IMR-90 (cell line): ENCODE measurements around the gene TYR. TPM values are rescaled to one million over a fixed set of nuclear protein-coding genes. Genes with fewer than 3 reads are reported as not detected.

Experiments
- ATAC-seq: fragments of 200-7000 bp; cut with Tn5 transposase; 2 replicates; pipeline ENCODE4 v1.9.1; 2020; ENCODE audit warnings: low read depth, mild to moderate bottlenecking, moderate library complexity
- BruUV-seq: library from RNA; stranded (reverse); fragments of 400-500 nt; replicated peaks from 2 replicates; lab custom pipeline; 2021; lab: Mats Ljungman, UMichigan
- CTCF ChIA-PET: fragments of 300-600 bp; formaldehyde crosslinking; extraction: SDS; loops from one replicate; lab custom pipeline; 2021; ENCODE audit warnings: antibody characterized with exemption; lab: Yijun Ruan, JAX
- POLR2A ChIA-PET: fragments of 300-600 bp; sonication (Branson Sonifier 250); formaldehyde crosslinking; loops from one replicate; lab custom pipeline; 2022; ENCODE audit warnings: antibody characterized with exemption; ENCODE audit not compliant: unreplicated experiment; lab: Charles Lee
- DNase-seq: peaks from one replicate; pipeline ENCODE4 v3.0.0; 2013
- H2AFZ ChIP-seq: replicated peaks from 2 replicates; pipeline ENCODE3; 2013; ENCODE audit warnings: low read length, mild to moderate bottlenecking; ENCODE audit not compliant: poor library complexity
- H2AK5ac ChIP-seq: 2 replicates; pipeline ENCODE4 v1.6.1; 2013; ENCODE audit warnings: low read depth, low read length, inconsistent platforms
- H2AK9ac ChIP-seq: replicated peaks from 2 replicates; pipeline ENCODE3; 2013; ENCODE audit warnings: mild to moderate bottlenecking, low read depth, low read length, moderate library complexity; ENCODE audit not compliant: poor library complexity
- H2BK120ac ChIP-seq: 2 replicates; pipeline ENCODE4 v1.6.1; 2013; ENCODE audit warnings: low read depth, low read length, inconsistent platforms
- H2BK15ac ChIP-seq: 3 replicates; pipeline ENCODE4 v1.6.1; 2013; ENCODE audit warnings: low read depth, low read length, inconsistent platforms
- H2BK20ac ChIP-seq: 2 replicates; pipeline ENCODE4 v1.6.1; 2013; ENCODE audit warnings: low read depth, mild to moderate bottlenecking, inconsistent platforms, low read length, moderate library complexity
- H2BK5ac ChIP-seq: 2 replicates; pipeline ENCODE4 v1.6.1; 2013; ENCODE audit warnings: mild to moderate bottlenecking, low read depth, low read length, inconsistent platforms; ENCODE audit not compliant: poor library complexity, severe bottlenecking
- H3K14ac ChIP-seq: replicated peaks from 2 replicates; pipeline ENCODE4 v1.6.1; 2013; ENCODE audit warnings: low read depth, low read length, inconsistent platforms
- H3K18ac ChIP-seq: 2 replicates; pipeline ENCODE4 v1.6.1; 2013; ENCODE audit warnings: low read depth, low read length, control low read depth
- H3K23ac ChIP-seq: 2 replicates; pipeline ENCODE4 v1.6.1; 2013; ENCODE audit warnings: low read depth, low read length, inconsistent platforms
- H3K27ac ChIP-seq: 2 replicates; pipeline ENCODE4 v1.5.1; 2013; ENCODE audit warnings: mild to moderate bottlenecking, control low read depth, low read length; ENCODE audit not compliant: insufficient read depth
- H3K27me3 ChIP-seq: 2 replicates; pipeline ENCODE4 v1.6.1; 2013; ENCODE audit warnings: low read length; ENCODE audit not compliant: control insufficient read depth, insufficient read depth
- H3K36me3 ChIP-seq: 2 replicates; pipeline ENCODE4 v1.6.1; 2013; ENCODE audit warnings: low read length, mixed read lengths; ENCODE audit not compliant: control insufficient read depth, insufficient read depth
- H3K4ac ChIP-seq: 2 replicates; pipeline ENCODE4 v1.6.1; 2013; ENCODE audit warnings: low read depth, low read length, inconsistent platforms
- H3K4me1 ChIP-seq: 2 replicates; pipeline ENCODE4 v1.6.1; 2013; ENCODE audit warnings: low read length, mixed read lengths; ENCODE audit not compliant: control insufficient read depth, insufficient read depth
- H3K4me2 ChIP-seq: 2 replicates; pipeline ENCODE4 v1.6.1; 2013; ENCODE audit warnings: low read depth, mild to moderate bottlenecking, control low read depth, low read length, moderate library complexity
- H3K4me3 ChIP-seq: 2 replicates; pipeline ENCODE4 v1.5.1; 2013; ENCODE audit warnings: low read depth, mild to moderate bottlenecking, control low read depth, low read length, moderate library complexity; ENCODE audit not compliant: insufficient read depth
- H3K56ac ChIP-seq: 2 replicates; pipeline ENCODE4 v1.6.1; 2013; ENCODE audit warnings: low read length, inconsistent platforms; ENCODE audit not compliant: insufficient read depth; ENCODE audit errors: extremely low read depth
- H3K79me1 ChIP-seq, 2 experiments: 2 replicates each; pipeline ENCODE4 v1.6.1; 2013; ENCODE audit warnings: low read length in 2 of 2, inconsistent platforms in 1 of 2, low read depth in 1 of 2
- H3K9ac ChIP-seq: 2 replicates; pipeline ENCODE4 v1.6.1; 2013; ENCODE audit warnings: low read depth, low read length, control low read depth
- H3K9me1 ChIP-seq: 2 replicates; pipeline ENCODE4 v1.6.1; 2013; ENCODE audit warnings: low read length, inconsistent platforms; ENCODE audit not compliant: insufficient read depth
- H3K9me3 ChIP-seq: 2 replicates; pipeline ENCODE4 v1.6.1; 2013; ENCODE audit warnings: low read length; ENCODE audit not compliant: control insufficient read depth, insufficient read depth
- H4K20me1 ChIP-seq: 2 replicates; pipeline ENCODE4 v1.6.1; 2013; ENCODE audit warnings: low read length, inconsistent platforms; ENCODE audit not compliant: insufficient read depth
- H4K5ac ChIP-seq: 2 replicates; pipeline ENCODE4 v1.6.1; 2013; ENCODE audit warnings: mild to moderate bottlenecking, low read depth, low read length, control low read depth
- H4K8ac ChIP-seq, 2 experiments: 2 replicates each; pipeline ENCODE4 v1.6.1; 2013; ENCODE audit warnings: low read depth in 2 of 2, low read length in 2 of 2, control low read depth in 1 of 2, inconsistent platforms in 1 of 2
- H4K91ac ChIP-seq: 2 replicates; pipeline ENCODE4 v1.6.1; 2013; ENCODE audit warnings: low read depth, low read length, inconsistent platforms; ENCODE audit not compliant: insufficient read depth
- BHLHE40 ChIP-seq: fragments of 150-350 bp; IDR thresholded peaks from 2 replicates; pipeline ENCODE4 v1.6.1; 2016; ENCODE audit warnings: mild to moderate bottlenecking, low read depth, low read length
- CHD1 ChIP-seq: IDR thresholded peaks from 2 replicates; pipeline ENCODE4 v1.6.1; 2012; ENCODE audit warnings: low read depth, low read length, improper control_type of control experiment
- CTCF ChIP-seq: conservative IDR thresholded peaks from 2 replicates; pipeline ENCODE4 v1.5.1; 2012; ENCODE audit warnings: mild to moderate bottlenecking, low read depth, low read length, improper control_type of control experiment
- FOS ChIP-seq: fragments of 150-350 bp; IDR thresholded peaks from 2 replicates; pipeline ENCODE4 v1.6.1; 2016; ENCODE audit warnings: low read depth, low read length
- MAFK ChIP-seq: IDR thresholded peaks from 2 replicates; pipeline ENCODE4 v1.6.1; 2012; ENCODE audit warnings: low read depth, low read length, improper control_type of control experiment
- MAZ ChIP-seq: IDR thresholded peaks from 2 replicates; pipeline ENCODE4 v1.6.1; 2012; ENCODE audit warnings: low read depth, mild to moderate bottlenecking, low read length, improper control_type of control experiment, moderate library complexity, borderline replicate concordance
- RAD21 ChIP-seq: IDR thresholded peaks from 2 replicates; pipeline ENCODE4 v1.6.1; 2012; ENCODE audit warnings: low read length, improper control_type of control experiment
- SMC3 ChIP-seq: fragments of 150-350 bp; IDR thresholded peaks from 2 replicates; pipeline ENCODE4 v1.6.1; 2016; ENCODE audit warnings: low read depth, mild to moderate bottlenecking, antibody characterized with exemption, low read length, moderate library complexity
- WGBS, 2 experiments: methylation state at CpG; one replicate each; pipeline versions ENCODE4 v1.1.5 to v1.1.7; 2013; ENCODE audit warnings: missing lambda C conversion rate in 2 of 2; ENCODE audit not compliant: insufficient read length in 1 of 2; ENCODE audit errors: extremely low coverage in 2 of 2; 5-methylcytosine and 5-hydroxymethylcytosine counted together
- dilution Hi-C: fragments of 300-500 bp; cut with HindIII; formaldehyde crosslinking; loops from one replicate; pipeline ENCODE4 v1.14.3; 2018; ENCODE audit warnings: low sequenced_read_pairs; ENCODE audit not compliant: unreplicated experiment
- in situ Hi-C: fragments of 300-500 bp; cut with MboI; formaldehyde crosslinking; loops from 3 replicates; pipeline ENCODE4 v1.14.3; 2019; ENCODE audit warnings: low sequenced_read_pairs, inconsistent platforms, mixed read lengths
- intact Hi-C: fragments of 100-400 bp; cut with micrococcal nuclease; formaldehyde crosslinking; loops from 2 replicates; pipeline ENCODE4 v1.10.0; 2022
- polyA plus RNA-seq, 3 experiments: library from polyadenylated mRNA; depleted of rRNA; stranded (reverse); fragments of >200 nt; gene quantifications; 2 replicates each; pipeline ENCODE4 v1.2.3, GENCODE V29; 2012; ENCODE audit warnings: low replicate concordance in 1 of 3
- total RNA-seq: library from RNA; depleted of rRNA; stranded (reverse); fragments of >200 nt; gene quantifications from 2 replicates; pipeline ENCODE4 v1.2.3, GENCODE V29; 2012
- TF ChIP-seq, protein P1 (sequence below): fragments of 150-350 bp; IDR thresholded peaks from 2 replicates; pipeline ENCODE4 v1.6.1; 2016; ENCODE audit warnings: low read depth, mild to moderate bottlenecking, low read length, moderate library complexity, borderline replicate concordance

The TYR gene
- total and polyA plus RNA-seq, 2 of the 4 experiments (the other 2 are of a cell fraction): not detected

DNA sequence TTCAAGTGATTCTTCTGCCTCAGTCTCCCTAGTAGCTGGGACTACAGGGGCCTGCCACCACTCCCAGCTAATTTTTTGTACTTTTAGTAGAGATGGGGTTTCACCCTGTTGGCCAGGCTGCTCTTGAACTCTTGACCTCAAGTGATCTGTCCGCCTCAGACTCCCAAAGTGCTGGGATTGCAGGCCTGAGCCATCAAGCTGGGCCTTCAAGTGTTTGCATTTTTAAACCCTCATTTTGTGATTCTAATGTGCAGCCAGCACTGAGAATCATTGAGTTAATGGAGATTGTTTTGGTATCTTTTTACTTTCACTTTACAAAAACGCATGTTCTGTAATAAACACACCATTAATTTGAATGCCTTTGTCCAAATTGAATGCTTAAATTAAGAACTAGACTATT is 3.4 kb downstream of the TYR start:
- Histone ChIP-seq H3K9me1 (no peaks in the 10 kb centered on the region), H3K36me3 (no peaks in the 10 kb centered on the region), H3K18ac (no peak overlapping the region), H3K9ac (no peak overlapping the region), H2AFZ (no peak overlapping the region), H2AK5ac (no peak overlapping the region), H2BK15ac (no peak overlapping the region), H3K4me2 (peak overlapping the region; percentile 23; the same call in 1 of the 2 replicates), H4K20me1 (no peaks in the 10 kb centered on the region), H2AK9ac (no peak overlapping the region), H3K9me3 (no peaks in the 10 kb centered on the region), H2BK20ac (no peak overlapping the region), H2BK5ac (no peak overlapping the region), H4K5ac (no peak overlapping the region), H3K23ac (no peak overlapping the region), H3K56ac (no peak overlapping the region), H3K14ac (0 out of 2 replicates have a peak overlapping the region, but pooled peaks have one; percentile 57), H4K8ac (peak overlapping the region in 1 of 2 experiments; percentile 23; a peak in 2 of 4 replicates), H3K27ac (no peak overlapping the region; the same call in 1 of the 2 replicates), H3K79me1 (no peaks in the 10 kb centered on the region), H3K4ac (no peak overlapping the region), H3K27me3 (no peaks in the 10 kb centered on the region), H3K4me3 (no peak overlapping the region), H2BK120ac (no peak overlapping the region), H4K91ac (no peak overlapping the region), H3K4me1 (no peaks in the 10 kb centered on the region)
- ChIA-PET POLR2A (no interaction called here), CTCF (no interaction called here)
- TF ChIP-seq MAFK (no peak), FOS (no peak), BHLHE40 (no peak), SMC3 (no peak), CHD1 (no peak), RAD21 (no peak), MAZ (no peak), CTCF (no peak)
- TF ChIP-seq, protein P1, sequence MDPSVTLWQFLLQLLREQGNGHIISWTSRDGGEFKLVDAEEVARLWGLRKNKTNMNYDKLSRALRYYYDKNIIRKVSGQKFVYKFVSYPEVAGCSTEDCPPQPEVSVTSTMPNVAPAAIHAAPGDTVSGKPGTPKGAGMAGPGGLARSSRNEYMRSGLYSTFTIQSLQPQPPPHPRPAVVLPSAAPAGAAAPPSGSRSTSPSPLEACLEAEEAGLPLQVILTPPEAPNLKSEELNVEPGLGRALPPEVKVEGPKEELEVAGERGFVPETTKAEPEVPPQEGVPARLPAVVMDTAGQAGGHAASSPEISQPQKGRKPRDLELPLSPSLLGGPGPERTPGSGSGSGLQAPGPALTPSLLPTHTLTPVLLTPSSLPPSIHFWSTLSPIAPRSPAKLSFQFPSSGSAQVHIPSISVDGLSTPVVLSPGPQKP: no peak
- in situ Hi-C loops: no loop called here
- BruUV-seq: no TSS peak
- dilution Hi-C loops: no loop called here
- WGBS, 2 experiments: no CpG with 5 or more reads among the region's 2 CpGs
- intact Hi-C loops: no loop called here
- DNase-seq (no peak), ATAC-seq (no peak; the same call in 1 of the 2 replicates)
